CD4-positive, CD25-positive, alpha-beta regulatory T cell (primary cell): ENCODE measurements around the gene ALS2CL. TPM values are rescaled to one million over a fixed set of nuclear protein-coding genes. Genes with fewer than 3 reads are reported as not detected.

Source experiments
- ATAC-seq, 2 donors: fragments of 150-1000 bp; cut with Tn5 transposase; one replicate each; pipeline ENCODE4 v1.10.0; 2021; ENCODE audit warnings: low read depth in 2 of 2, moderate number of reproducible peaks in 2 of 2, moderate library complexity in 1 of 2
- DNase-seq, 3 donors: peaks; one replicate each; pipeline versions ENCODE4 v3.0.0 to v3.0.0-alpha.2; 2012 to 2022; ENCODE audit warnings: mixed read lengths in 1 of 3
- H3K27ac ChIP-seq: one replicate; pipeline ENCODE4 v1.7.0; 2013; ENCODE audit warnings: mild to moderate bottlenecking, low read length; ENCODE audit not compliant: insufficient read depth, poor library complexity, severe bottlenecking
- H3K27me3 ChIP-seq: one replicate; pipeline ENCODE4 v1.7.0; 2013; ENCODE audit warnings: low read length; ENCODE audit not compliant: control insufficient read depth, insufficient read depth
- H3K36me3 ChIP-seq: one replicate; pipeline ENCODE4 v1.7.0; 2013; ENCODE audit warnings: mild to moderate bottlenecking, low read length, moderate library complexity; ENCODE audit not compliant: control insufficient read depth, insufficient read depth
- H3K4me1 ChIP-seq: 2 replicates; pipeline ENCODE4 v1.7.0; 2013; ENCODE audit warnings: mild to moderate bottlenecking, low read length; ENCODE audit not compliant: insufficient read depth, control insufficient read depth, poor library complexity, severe bottlenecking
- H3K4me3 ChIP-seq: one replicate; pipeline ENCODE4 v1.7.0; 2013; ENCODE audit warnings: low read depth, mild to moderate bottlenecking, low read length, moderate library complexity
- H3K9me3 ChIP-seq, 2 experiments: 1 replicate in 1 of 2; 2 replicates in 1 of 2; pipeline ENCODE4 v1.7.0; 2013; ENCODE audit warnings: low read length in 2 of 2, mild to moderate bottlenecking in 1 of 2, moderate library complexity in 1 of 2; ENCODE audit not compliant: control insufficient read depth in 2 of 2
- H3K27ac Mint-ChIP-seq, 3 donors: one replicate each; pipeline ENCODE4 v1.8.0; 2020 to 2022; ENCODE audit warnings: mild to moderate bottlenecking in 3 of 3, mixed read lengths in 3 of 3, moderate library complexity in 2 of 3
- H3K27me3 Mint-ChIP-seq: one replicate; pipeline ENCODE4 v1.8.0; 2022; ENCODE audit warnings: mild to moderate bottlenecking, mixed read lengths
- H3K36me3 Mint-ChIP-seq: one replicate; pipeline ENCODE4 v1.8.0; 2020; ENCODE audit warnings: mixed read lengths
- H3K4me1 Mint-ChIP-seq, 4 donors: one replicate each; pipeline ENCODE4 v1.8.0; 2020 to 2022; ENCODE audit warnings: mixed read lengths in 4 of 4, mild to moderate bottlenecking in 1 of 4
- H3K4me3 Mint-ChIP-seq, 4 donors: one replicate each; pipeline ENCODE4 v1.8.0; 2020 to 2022; ENCODE audit warnings: mild to moderate bottlenecking in 4 of 4, mixed read lengths in 4 of 4, moderate library complexity in 3 of 4
- H3K9me3 Mint-ChIP-seq, 7 donors: one replicate each; pipeline ENCODE4 v1.8.0; 2020 to 2022; ENCODE audit warnings: mixed read lengths in 7 of 7, mild to moderate bottlenecking in 3 of 7, moderate library complexity in 2 of 7
- polyA plus RNA-seq, 4 donors: library from polyadenylated mRNA; unstranded; fragments of 300-500 nt; fragmentation: Illumina TruSeq; gene quantifications; one replicate each; pipeline ENCODE4 v1.2.3, GENCODE V29; 2021
- total RNA-seq: library from RNA; stranded (reverse); gene quantifications from one replicate; pipeline ENCODE4 v1.2.3, GENCODE V29; 2022

Gene ALS2CL
- total and polyA plus RNA-seq, 5 donors from 2014 or later, result 1.3 to 25.8 (median 1.7) TPM

GRCh38 chr3:46661776-46662766, 31.4 kb downstream of the ALS2CL start:
- H3K36me3 Mint-ChIP-seq, result no peaks in the 10 kb centered on the region
- no peak for ATAC-seq
- H3K4me1 ChIP-seq, result no peaks in the 10 kb centered on the region
- H3K27ac ChIP-seq, result no peak overlapping the region
- no peaks in the 10 kb centered on the region for H3K36me3 ChIP-seq
- no peaks in the 10 kb centered on the region for H3K9me3 Mint-ChIP-seq
- H3K9me3 ChIP-seq, result no peaks in the 10 kb centered on the region
- H3K4me3 ChIP-seq, result no peak overlapping the region
- peaks cover 4% of the 10 kb centered on the region for H3K27me3 Mint-ChIP-seq
- H3K27me3 ChIP-seq, result no peaks in the 10 kb centered on the region
- H3K27ac Mint-ChIP-seq, result peak overlapping the region in 1 of 3 donors; percentile 69
- no peak for DNase-seq
- peaks cover 0 to 2% (median 0%) of the 10 kb centered on the region in 4 donors for H3K4me1 Mint-ChIP-seq
- no peak overlapping the region for H3K4me3 Mint-ChIP-seq

GRCh38 chr3:46660543-46661523, 32.6 kb downstream of the ALS2CL start:
- Mint-ChIP-seq H3K4me3 (no peak overlapping the region), H3K4me1 (peaks cover 0 to 2% (median 0%) of the 10 kb centered on the region in 4 donors), H3K36me3 (no peaks in the 10 kb centered on the region), H3K27me3 (peaks cover 4% of the 10 kb centered on the region), H3K9me3 (no peaks in the 10 kb centered on the region), H3K27ac (no peak overlapping the region)
- no peaks in the 10 kb centered on the region for H3K9me3 ChIP-seq
- H3K36me3 ChIP-seq, result no peaks in the 10 kb centered on the region
- H3K4me3 ChIP-seq, result no peak overlapping the region
- H3K27ac ChIP-seq, result no peak overlapping the region
- H3K4me1 ChIP-seq, result no peaks in the 10 kb centered on the region
- DNase-seq, result no peak
- H3K27me3 ChIP-seq, result no peaks in the 10 kb centered on the region
- ATAC-seq, result no peak

GRCh38 chr3:46660003-46660402, 33.5 kb downstream of the ALS2CL start:
- no peaks in the 10 kb centered on the region for H3K9me3 Mint-ChIP-seq
- no peak overlapping the region for H3K4me3 ChIP-seq
- H3K4me3 Mint-ChIP-seq, result no peak overlapping the region
- no peak overlapping the region for H3K27ac ChIP-seq
- DNase-seq (no peak), ATAC-seq (no peak)
- no peaks in the 10 kb centered on the region for H3K9me3 ChIP-seq
- no peaks in the 10 kb centered on the region for H3K36me3 Mint-ChIP-seq
- H3K4me1 Mint-ChIP-seq, result peaks cover 0 to 2% (median 0%) of the 10 kb centered on the region in 4 donors
- no peak overlapping the region for H3K27ac Mint-ChIP-seq
- peaks cover 12% of the 10 kb centered on the region for H3K27me3 Mint-ChIP-seq
- no peaks in the 10 kb centered on the region for H3K4me1 ChIP-seq
- no peaks in the 10 kb centered on the region for H3K27me3 ChIP-seq
- H3K36me3 ChIP-seq, result no peaks in the 10 kb centered on the region

GRCh38 chr3:46659285-46659684, 34.2 kb downstream of the ALS2CL start:
- peaks cover 0 to 2% (median 0%) of the 10 kb centered on the region in 4 donors for H3K4me1 Mint-ChIP-seq
- Histone ChIP-seq H3K36me3 (no peaks in the 10 kb centered on the region), H3K27ac (no peak overlapping the region), H3K4me1 (no peaks in the 10 kb centered on the region), H3K9me3 (no peaks in the 10 kb centered on the region), H3K27me3 (no peaks in the 10 kb centered on the region), H3K4me3 (no peak overlapping the region)
- H3K4me3 Mint-ChIP-seq, result no peak overlapping the region
- no peaks in the 10 kb centered on the region for H3K36me3 Mint-ChIP-seq
- peaks cover 19% of the 10 kb centered on the region for H3K27me3 Mint-ChIP-seq
- H3K9me3 Mint-ChIP-seq, result no peaks in the 10 kb centered on the region
- DNase-seq, result no peak
- ATAC-seq, result no peak
- H3K27ac Mint-ChIP-seq, result no peak overlapping the region

GRCh38 chr3:46656778-46657556, 36.5 kb downstream of the ALS2CL start:
- Mint-ChIP-seq H3K36me3 (peaks cover 3% of the 10 kb centered on the region), H3K9me3 (peaks cover 0 to 5% (median 3%) of the 10 kb centered on the region in 7 donors), H3K27ac (no peak overlapping the region), H3K4me1 (no peaks in the 10 kb centered on the region), H3K4me3 (no peak overlapping the region), H3K27me3 (peaks cover 28% of the 10 kb centered on the region)
- no peaks in the 10 kb centered on the region for H3K27me3 ChIP-seq
- H3K27ac ChIP-seq, result no peak overlapping the region
- no peak for DNase-seq
- no peak overlapping the region for H3K4me3 ChIP-seq
- H3K9me3 ChIP-seq, result peaks cover 2 to 3% of the 10 kb centered on the region in 2 experiments
- H3K36me3 ChIP-seq, result no peaks in the 10 kb centered on the region
- H3K4me1 ChIP-seq, result no peaks in the 10 kb centered on the region
- ATAC-seq, result no peak

- H3K27ac ChIP-seq, result no peak overlapping the region
- no peaks in the 10 kb centered on the region for H3K27me3 ChIP-seq
- ATAC-seq, result no peak
- H3K9me3 ChIP-seq, result peaks cover 6 to 7% of the 10 kb centered on the region in 2 experiments
- peaks cover 0 to 10% (median 5%) of the 10 kb centered on the region in 7 donors for H3K9me3 Mint-ChIP-seq
- no peak overlapping the region for H3K4me3 ChIP-seq
- H3K27ac Mint-ChIP-seq, result no peak overlapping the region
- no peaks in the 10 kb centered on the region for H3K36me3 ChIP-seq
- H3K27me3 Mint-ChIP-seq, result peaks cover 38% of the 10 kb centered on the region
- no peak for DNase-seq
- H3K4me1 Mint-ChIP-seq, result no peaks in the 10 kb centered on the region
- H3K4me1 ChIP-seq, result no peaks in the 10 kb centered on the region
- peaks cover 3% of the 10 kb centered on the region for H3K36me3 Mint-ChIP-seq
- H3K4me3 Mint-ChIP-seq, result no peak overlapping the region
Observed at GRCh38 chr3:46655271-46655670, 38.2 kb downstream of the ALS2CL start.

GRCh38 chr3:46651084-46651483, 42.4 kb downstream of the ALS2CL start:
- Mint-ChIP-seq H3K27me3 (peaks cover 59% of the 10 kb centered on the region), H3K36me3 (peaks cover 3% of the 10 kb centered on the region), H3K4me1 (no peaks in the 10 kb centered on the region), H3K4me3 (no peak overlapping the region), H3K27ac (no peak overlapping the region), H3K9me3 (peaks cover 0 to 10% (median 8%) of the 10 kb centered on the region in 7 donors)
- H3K27ac ChIP-seq, result no peak overlapping the region
- no peak for ATAC-seq
- H3K4me3 ChIP-seq, result no peak overlapping the region
- H3K9me3 ChIP-seq, result peaks cover 6 to 7% of the 10 kb centered on the region in 2 experiments
- H3K27me3 ChIP-seq, result peaks cover 9% of the 10 kb centered on the region
- H3K36me3 ChIP-seq, result no peaks in the 10 kb centered on the region
- no peak for DNase-seq
- H3K4me1 ChIP-seq, result no peaks in the 10 kb centered on the region
